Activated CD8-positive, alpha-beta memory T cell treated with anti-CD3 and anti-CD28 coated beads, Interleukin-2, amount 50 U/mL, for 1 hour (primary cell): ENCODE data around the gene GPR55.
"Not testable (repeated sequence)": the region's sequence is repeated elsewhere in the genome, so short reads cannot be mapped to it uniquely, and the experiment has no call there.

ENCODE experiments used
- DNase-seq: peaks from one replicate; pipeline ENCODE4 v3.0.0-alpha.2; 2020; ENCODE audit errors: extremely low read depth

Gene GPR55, protein sequence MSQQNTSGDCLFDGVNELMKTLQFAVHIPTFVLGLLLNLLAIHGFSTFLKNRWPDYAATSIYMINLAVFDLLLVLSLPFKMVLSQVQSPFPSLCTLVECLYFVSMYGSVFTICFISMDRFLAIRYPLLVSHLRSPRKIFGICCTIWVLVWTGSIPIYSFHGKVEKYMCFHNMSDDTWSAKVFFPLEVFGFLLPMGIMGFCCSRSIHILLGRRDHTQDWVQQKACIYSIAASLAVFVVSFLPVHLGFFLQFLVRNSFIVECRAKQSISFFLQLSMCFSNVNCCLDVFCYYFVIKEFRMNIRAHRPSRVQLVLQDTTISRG

DNA sequence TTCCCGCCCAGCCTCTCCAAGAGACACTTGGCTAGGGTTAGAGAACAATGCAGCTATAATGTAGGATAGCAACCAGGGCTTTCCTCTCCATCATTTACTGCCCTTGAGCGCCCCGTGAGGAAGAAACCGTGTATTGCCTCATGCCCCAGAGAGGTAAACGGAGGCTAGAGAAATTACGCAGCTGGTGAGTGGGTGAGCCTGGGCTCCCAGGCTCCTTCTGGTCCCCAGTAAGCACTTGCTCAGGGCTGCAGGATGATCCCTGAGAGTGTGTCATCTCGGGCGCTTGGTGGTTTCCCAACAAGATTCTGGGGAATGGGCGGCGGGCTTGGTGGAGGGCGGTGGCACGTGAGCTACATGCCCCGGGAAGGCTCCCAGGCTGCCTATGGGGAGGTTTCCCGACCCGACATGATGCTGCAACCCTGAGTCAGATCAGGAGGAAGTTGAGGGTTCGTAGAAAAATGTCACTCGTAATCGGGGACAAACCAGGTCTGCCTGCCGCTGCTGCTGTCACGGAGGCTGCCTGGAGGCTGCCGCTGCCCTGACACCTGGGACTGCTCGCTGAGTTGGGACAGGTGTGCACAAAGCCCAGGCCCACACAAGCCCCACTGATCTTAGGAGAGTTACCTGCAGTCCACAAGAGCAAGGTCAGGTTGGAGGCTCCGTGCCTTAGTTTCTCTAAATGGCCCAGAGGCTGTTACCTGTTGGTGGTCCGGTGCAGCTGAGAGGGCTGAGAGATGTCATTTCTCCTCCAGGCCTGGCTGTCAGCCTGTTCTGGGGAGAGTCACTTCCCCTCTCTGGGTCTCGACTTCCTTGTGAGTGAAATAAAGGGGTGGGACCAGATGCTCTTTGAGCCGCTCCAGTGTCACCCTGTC is at the start of gene GPR55:
GPR55 (minus strand) TSS at position 773 of the 872 bp plus-strand sequence. CDS start 14,280 bp downstream, outside the sequence.
- no peak for DNase-seq

DNA sequence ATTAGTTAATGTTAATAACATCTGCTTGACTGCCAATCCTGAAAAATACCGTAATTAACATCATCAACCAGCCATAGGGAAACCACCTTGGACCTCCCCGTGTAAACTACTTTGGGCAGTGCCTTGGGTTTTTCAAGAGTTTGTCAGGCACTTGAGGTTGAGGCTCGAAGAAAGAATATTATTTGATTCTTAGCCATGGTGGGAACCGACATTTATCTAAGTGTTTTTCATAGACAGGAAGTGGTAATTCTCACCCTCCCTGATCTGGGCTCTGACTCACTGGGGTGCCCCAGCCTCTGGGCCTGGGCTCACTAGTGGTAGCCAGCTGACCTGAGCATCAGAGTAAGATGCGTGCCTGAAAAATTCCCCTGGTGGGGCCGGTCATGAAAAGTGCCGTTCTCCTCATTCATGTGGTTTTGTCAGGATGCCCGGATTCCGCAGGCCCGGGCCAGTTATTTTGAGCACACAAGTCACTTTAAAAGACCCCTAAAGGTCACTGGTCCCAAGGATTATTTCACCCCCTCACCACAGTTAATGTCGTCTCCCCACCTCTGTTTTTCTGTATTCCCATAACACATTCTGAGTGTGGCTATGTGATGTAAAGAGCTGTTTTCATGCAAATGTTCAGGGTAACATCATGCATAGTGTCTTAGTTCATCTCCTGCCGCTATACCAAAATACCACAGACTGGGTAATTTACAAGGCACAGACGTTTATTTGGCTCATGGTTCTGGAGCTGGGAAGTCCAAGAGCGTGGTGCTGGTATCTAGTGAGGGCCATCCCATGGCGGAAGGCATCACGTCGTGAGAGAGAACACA is 49.3 kb upstream of the GPR55 start:
- DNase-seq, result peak; percentile 53

- DNase-seq, result no peak
Observed at GRCh38 chr2:230972046-230972445, 47.0 kb upstream of the GPR55 start.

GRCh38 chr2:230969659-230970015 is 44.6 kb upstream of the GPR55 start:
- no peak for DNase-seq

DNA sequence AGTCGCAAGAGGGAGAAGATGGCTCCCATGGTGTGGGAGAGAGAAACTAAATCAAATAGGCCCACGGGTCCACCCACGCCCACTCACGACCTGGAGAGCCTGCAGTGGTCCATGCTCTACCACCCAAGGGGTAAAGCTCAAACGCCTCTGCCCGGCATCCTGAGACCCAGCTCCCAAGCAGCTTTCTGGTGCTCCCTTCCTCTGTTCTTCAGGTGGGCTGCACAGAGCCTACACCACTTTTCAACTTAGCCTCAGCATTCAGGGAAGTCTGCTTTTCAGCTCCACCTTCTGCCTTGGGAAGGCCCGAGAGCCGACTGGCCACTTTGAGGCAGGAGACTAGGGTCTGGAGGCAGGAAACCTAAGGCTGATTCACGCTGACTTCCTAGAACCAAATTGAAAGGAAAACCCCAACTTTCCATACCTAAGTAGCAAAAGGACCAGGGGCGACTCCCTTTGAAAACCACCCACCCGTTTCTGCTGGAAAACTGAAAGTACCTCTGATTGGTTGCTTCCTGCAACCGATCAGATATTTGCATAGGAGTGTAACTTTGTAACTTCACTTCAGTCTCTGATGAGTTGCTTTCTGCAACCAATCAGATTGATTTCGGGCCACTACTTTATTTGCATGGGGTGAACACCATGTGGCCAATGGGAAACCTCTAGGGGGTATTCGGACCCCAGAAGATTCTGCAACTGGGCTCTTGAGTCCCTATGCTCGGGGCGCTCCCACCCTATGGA is 44.0 kb upstream of the GPR55 start:
- no peak for DNase-seq

DNA sequence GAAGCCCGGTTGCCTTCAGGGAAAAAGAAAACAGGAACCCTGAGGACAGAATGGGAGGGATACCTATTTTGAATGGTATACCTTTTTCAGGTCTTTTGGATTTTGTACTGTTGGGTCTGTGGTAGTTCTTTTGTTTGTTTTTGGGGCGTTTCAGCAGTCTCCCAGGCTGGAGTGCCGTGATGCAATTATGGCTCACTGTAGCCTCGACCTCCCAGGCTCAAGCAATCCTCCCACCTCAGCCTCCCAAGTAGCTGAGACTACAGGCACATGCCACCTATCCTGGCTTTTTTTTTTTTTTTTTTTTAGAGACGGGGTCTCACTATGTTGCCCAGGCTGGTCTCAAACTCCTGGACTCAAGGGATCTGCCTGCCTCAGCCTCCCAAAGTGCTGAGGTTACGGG is 43.3 kb upstream of the GPR55 start:
- DNase-seq, result not testable (repeated sequence)

DNA sequence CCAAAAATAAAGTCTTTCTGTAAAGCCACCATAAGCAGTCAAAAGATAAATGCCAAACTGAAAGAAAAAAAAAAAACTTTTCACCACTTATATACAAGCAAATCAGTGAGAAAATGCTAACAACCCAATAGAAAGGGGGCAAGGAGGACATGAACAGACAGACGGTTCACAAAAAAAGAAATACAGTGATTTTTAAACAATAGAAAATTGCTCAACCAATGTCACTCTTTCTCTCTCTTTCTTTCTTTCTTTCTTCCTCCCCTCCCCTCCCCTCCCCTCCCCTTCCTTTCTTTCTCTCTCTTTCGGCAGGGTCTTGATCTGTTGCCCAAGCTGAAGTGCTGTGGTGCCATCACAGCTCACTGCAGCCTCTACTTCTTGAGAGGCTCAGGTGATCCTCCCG is 42.1 kb upstream of the GPR55 start:
- DNase-seq, result no peak

- DNase-seq, result no peak
Observed at GRCh38 chr2:230964136-230964730, 39.2 kb upstream of the GPR55 start.

GRCh38 chr2:230961091-230961491 is 36.0 kb upstream of the GPR55 start:
- no peak for DNase-seq

GRCh38 chr2:230960026-230960425 is 35.0 kb upstream of the GPR55 start:
- no peak for DNase-seq

DNA sequence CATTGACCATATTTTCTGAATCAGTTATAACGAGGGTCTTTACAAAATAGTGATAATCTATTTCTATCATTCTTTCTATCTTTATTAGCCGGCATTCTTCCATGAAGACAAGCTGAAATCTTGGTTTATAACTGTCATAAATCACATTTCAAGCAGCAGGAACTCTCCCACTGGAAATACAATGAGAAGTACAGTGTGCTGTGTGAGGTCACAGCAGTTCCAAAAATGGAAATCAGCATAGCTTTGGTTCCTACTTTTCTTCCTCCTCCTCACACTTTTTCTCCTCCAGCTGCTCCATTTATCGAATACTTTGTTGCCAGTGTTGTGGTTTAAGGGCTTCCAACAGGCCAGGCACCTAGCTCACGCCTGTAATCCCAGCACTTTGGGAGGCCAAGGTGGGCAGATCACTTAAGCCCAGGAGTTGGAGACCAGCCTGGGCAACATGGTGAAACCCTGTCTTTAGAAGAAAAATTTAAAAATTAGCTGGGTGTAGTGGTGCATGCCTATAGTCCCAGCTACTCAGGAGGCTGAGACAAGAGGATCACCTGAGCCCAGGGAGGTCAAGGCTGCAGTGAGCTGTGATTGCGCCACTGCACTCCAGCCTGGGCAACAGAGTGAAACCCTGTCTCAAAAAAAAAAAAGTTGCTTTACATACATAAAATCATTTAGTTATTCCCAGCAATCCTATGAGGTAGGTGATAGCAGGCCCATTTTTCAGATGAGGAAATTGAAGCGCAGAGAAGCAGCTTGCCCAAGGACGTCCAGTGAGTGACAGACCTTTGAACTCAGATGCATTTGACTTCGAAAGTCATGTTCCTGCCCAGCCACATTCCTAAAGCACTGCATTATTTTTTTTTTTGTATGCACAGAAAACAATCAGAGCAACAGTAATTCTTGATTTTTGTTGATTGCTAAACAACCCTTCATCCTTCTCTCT is 34.0 kb upstream of the GPR55 start:
- DNase-seq, result no peak

- DNase-seq, result no peak
Observed at GRCh38 chr2:230957756-230958391, 32.8 kb upstream of the GPR55 start.

DNA sequence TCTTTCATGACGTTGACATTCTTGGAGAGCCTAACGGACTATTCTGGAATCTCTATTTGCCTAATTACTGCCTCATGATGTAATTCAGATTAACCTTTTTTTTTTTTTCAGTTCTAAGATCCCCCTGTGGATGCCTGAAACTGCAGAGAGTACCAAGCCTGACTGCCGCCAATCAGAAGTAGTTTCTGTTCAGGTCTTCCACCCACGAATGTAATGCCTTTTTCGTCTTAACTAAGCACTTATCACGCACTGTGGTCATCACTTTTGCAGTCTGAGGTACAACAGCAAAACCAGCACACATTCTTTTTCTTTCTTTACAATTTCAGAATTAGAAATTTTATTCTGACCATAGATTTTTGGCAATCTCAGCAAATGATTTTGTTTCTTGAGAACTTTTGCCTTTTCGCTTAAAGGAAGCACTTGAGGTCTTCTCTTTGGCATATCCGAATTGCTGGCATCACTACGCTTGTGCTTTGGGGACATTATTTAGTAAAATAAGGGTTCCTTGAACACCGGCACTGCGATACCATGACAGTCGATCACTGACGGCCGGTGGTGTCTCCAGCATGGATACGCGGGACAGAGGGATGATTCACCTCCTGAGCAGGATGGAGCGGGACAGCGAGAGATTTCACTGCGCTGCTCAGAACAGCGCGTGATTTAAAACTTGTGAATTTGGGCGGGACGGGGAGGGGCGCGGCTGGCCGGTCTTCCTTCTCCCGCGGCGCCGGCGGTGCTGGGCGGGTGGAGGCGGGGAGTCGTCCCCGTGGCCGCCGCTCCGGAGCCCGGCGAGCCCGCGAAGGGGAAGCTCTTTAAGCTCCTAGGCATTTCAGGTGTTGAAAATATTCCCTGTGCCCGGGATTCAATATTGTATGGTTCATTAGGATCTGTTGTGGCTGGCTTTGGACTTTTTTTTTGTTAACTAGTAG is 32.0 kb upstream of the GPR55 start:
- DNase-seq, result no peak

- no peak for DNase-seq
Observed at GRCh38 chr2:230955163-230955737, 30.2 kb upstream of the GPR55 start.

GRCh38 chr2:230954746-230955145 is 29.7 kb upstream of the GPR55 start:
- no peak for DNase-seq

- DNase-seq, result no peak
Observed at GRCh38 chr2:230953845-230954244, 28.8 kb upstream of the GPR55 start.

DNA sequence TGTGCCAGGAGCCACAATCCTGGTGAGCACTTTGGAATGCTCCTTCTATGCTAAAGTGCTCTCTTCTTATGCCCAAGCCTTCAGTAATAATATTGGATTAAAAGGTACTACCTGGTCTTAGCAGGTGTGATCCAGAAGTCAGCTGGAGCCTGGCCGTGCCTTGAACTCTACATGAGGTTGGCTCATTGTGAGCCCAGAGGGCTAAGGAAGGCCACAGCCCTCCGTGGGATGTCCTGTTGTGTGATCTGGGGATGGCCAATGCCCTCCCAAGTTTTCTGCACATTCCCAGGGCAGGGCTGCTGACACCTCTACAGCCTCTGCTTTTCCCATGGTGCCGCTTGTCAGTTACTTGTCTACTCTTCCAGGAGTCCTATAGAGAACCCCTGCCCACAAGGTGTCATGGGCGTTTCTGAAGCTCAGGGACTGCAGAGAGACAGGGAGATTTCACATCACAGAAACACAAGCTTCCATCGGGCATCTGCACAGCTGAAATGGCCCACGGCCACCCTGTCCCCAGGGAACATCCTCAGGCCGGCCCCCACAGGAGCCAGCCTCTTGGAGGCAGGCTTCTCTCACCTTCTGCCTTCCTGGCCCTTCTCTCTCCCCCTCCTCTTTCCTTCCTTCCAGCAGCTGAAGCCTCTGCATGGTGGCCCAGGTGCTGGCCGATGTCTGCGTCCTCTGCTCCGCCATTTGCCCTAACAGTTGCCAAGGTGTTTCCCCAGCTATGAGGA is 27.3 kb upstream of the GPR55 start:
- DNase-seq, result no peak
